Measurements from ENCODE around the gene ADAMTS7. TPM values are rescaled to one million over a fixed set of nuclear protein-coding genes. Genes with fewer than 3 reads are reported as not detected.
"Not testable (repeated sequence)": the region's sequence is repeated elsewhere in the genome, so short reads cannot be mapped to it uniquely, and the experiment has no call there.

ADAMTS7 gene
- total and polyA plus RNA-seq, 7 experiments from 2014 or later: 1.5 TPM; not detected in 6

- POLR2A ChIA-PET: no interaction called here
- Histone ChIP-seq H3K27me3 (ENCODE audit: control insufficient read depth in 2 of 2, insufficient read depth in 2 of 2, low read length in 2 of 2) (no peaks in the 10 kb centered on the region), H3K4me3 (ENCODE audit: low read length) (no peak overlapping the region), H3K9me3 (ENCODE audit: control insufficient read depth in 2 of 3, low read length in 3 of 3) (no peaks in the 10 kb centered on the region), H3K27ac (ENCODE audit: low read depth, low read length) (no peak overlapping the region), H3K36me3 (ENCODE audit: control insufficient read depth in 2 of 3, insufficient read depth in 3 of 3, low read length in 3 of 3) (no peaks in the 10 kb centered on the region), H3K4me1 (ENCODE audit: control insufficient read depth in 2 of 2, insufficient read depth in 2 of 2, low read length in 2 of 2) (peaks cover 15 to 20% of the 10 kb centered on the region in 2 donors)
- Mint-ChIP-seq H3K4me1 (peaks cover 9 to 30% (median 26%) of the 10 kb centered on the region in 7 donors), H3K9me3 (no peaks in the 10 kb centered on the region), H3K4me3 (peak overlapping the region in 1 of 10 donors; percentile 25), H3K27ac (peak overlapping the region in 4 of 9 donors; percentile 45 to 86 (median 62)), H3K27me3 (no peaks in the 10 kb centered on the region), H3K36me3 (no peaks in the 10 kb centered on the region)
- ATAC-seq (no peak), DNase-seq (no peak)
- intact Hi-C loops (cut with micrococcal nuclease): loop anchor here in 1 of 2 donors (2.0 kb wide), 1 partner anchor 51 kb away; no protein-coding TSS in a partner anchor
- CTCF ChIA-PET: no interaction called here
Measured at GRCh38 chr15:78757636-78757905, 53.7 kb downstream of the ADAMTS7 start.

- peaks cover 11 to 15% of the 10 kb centered on the region in 2 donors for H3K4me1 ChIP-seq (ENCODE audit: control insufficient read depth in 2 of 2, insufficient read depth in 2 of 2, low read length in 2 of 2)
- Mint-ChIP-seq H3K27ac (peak overlapping the region in 6 of 9 donors; percentile 45 to 86 (median 58)), H3K4me3 (peak overlapping the region in 1 of 10 donors; percentile 25), H3K4me1 (peaks cover 9 to 26% (median 23%) of the 10 kb centered on the region in 7 donors)
- H3K36me3 ChIP-seq (ENCODE audit: control insufficient read depth in 2 of 3, insufficient read depth in 3 of 3, low read length in 3 of 3); H3K36me3 Mint-ChIP-seq; H3K27ac ChIP-seq (ENCODE audit: low read depth, low read length); POLR2A ChIA-PET; H3K27me3 ChIP-seq (ENCODE audit: control insufficient read depth in 2 of 2, insufficient read depth in 2 of 2, low read length in 2 of 2); H3K9me3 ChIP-seq (ENCODE audit: control insufficient read depth in 2 of 3, low read length in 3 of 3); H3K9me3 Mint-ChIP-seq; H3K4me3 ChIP-seq (ENCODE audit: low read length); H3K27me3 Mint-ChIP-seq: not testable (repeated sequence)
- peak; percentile 25 for ATAC-seq
- intact Hi-C loops (cut with micrococcal nuclease): loop anchor here in 1 of 2 donors (1.0 to 2.0 kb wide), 2 partner anchors 33 to 52 kb away; no protein-coding TSS in a partner anchor
- CTCF ChIA-PET: interaction anchor here (0.6 kb wide), 1 partner anchor 427 kb away, joined by 3 read pairs; no protein-coding TSS in a partner anchor
- peak in 1 of 9 donors; percentile 52 for DNase-seq
Measured at GRCh38 chr15:78756781-78757635, 54.3 kb downstream of the ADAMTS7 start.

GRCh38 chr15:78755900-78756591, 55.2 kb downstream of the ADAMTS7 start:
- not testable (repeated sequence) for H3K27ac Mint-ChIP-seq; H3K4me3 ChIP-seq (ENCODE audit: low read length); H3K9me3 ChIP-seq (ENCODE audit: control insufficient read depth in 2 of 3, low read length in 3 of 3); H3K4me3 Mint-ChIP-seq; H3K36me3 ChIP-seq (ENCODE audit: control insufficient read depth in 2 of 3, insufficient read depth in 3 of 3, low read length in 3 of 3); H3K27me3 Mint-ChIP-seq; H3K36me3 Mint-ChIP-seq; H3K9me3 Mint-ChIP-seq; H3K27me3 ChIP-seq (ENCODE audit: control insufficient read depth in 2 of 2, insufficient read depth in 2 of 2, low read length in 2 of 2); H3K27ac ChIP-seq (ENCODE audit: low read depth, low read length)
- POLR2A ChIA-PET: interaction anchor here (0.6 kb wide), 1 partner anchor 135 kb away, joined by 3 read pairs; no protein-coding TSS in a partner anchor
- intact Hi-C loops (cut with micrococcal nuclease): loop anchor here in 1 of 2 donors (1.0 to 2.0 kb wide), 2 partner anchors 34 to 53 kb away; no protein-coding TSS in a partner anchor
- CTCF ChIA-PET: interaction anchor here (0.6 kb wide), 1 partner anchor 428 kb away, joined by 3 read pairs; no protein-coding TSS in a partner anchor
- H3K4me1 Mint-ChIP-seq: peaks cover 3 to 16% (median 14%) of the 10 kb centered on the region in 7 donors
- DNase-seq (peak in 6 of 9 donors; percentile 26 to 48 (median 44)), ATAC-seq (peak; percentile 55)
- peaks cover 2 to 10% of the 10 kb centered on the region in 2 donors for H3K4me1 ChIP-seq (ENCODE audit: control insufficient read depth in 2 of 2, insufficient read depth in 2 of 2, low read length in 2 of 2)

- H3K4me1 ChIP-seq (ENCODE audit: control insufficient read depth in 2 of 2, insufficient read depth in 2 of 2, low read length in 2 of 2); POLR2A ChIA-PET; DNase-seq; H3K4me3 Mint-ChIP-seq; H3K9me3 Mint-ChIP-seq; H3K36me3 Mint-ChIP-seq; H3K9me3 ChIP-seq (ENCODE audit: control insufficient read depth in 2 of 3, low read length in 3 of 3); H3K27me3 Mint-ChIP-seq; ATAC-seq; H3K4me3 ChIP-seq (ENCODE audit: low read length); H3K27ac ChIP-seq (ENCODE audit: low read depth, low read length); H3K27me3 ChIP-seq (ENCODE audit: control insufficient read depth in 2 of 2, insufficient read depth in 2 of 2, low read length in 2 of 2); H3K36me3 ChIP-seq (ENCODE audit: control insufficient read depth in 2 of 3, insufficient read depth in 3 of 3, low read length in 3 of 3); H3K27ac Mint-ChIP-seq: not testable (repeated sequence)
- intact Hi-C loops (cut with micrococcal nuclease): loop anchor here in 1 of 2 donors (5.0 kb wide), 1 partner anchor 447 kb away; no protein-coding TSS in a partner anchor
- peaks cover 6 to 16% (median 10%) of the 10 kb centered on the region in 7 donors for H3K4me1 Mint-ChIP-seq
- CTCF ChIA-PET: interaction anchor here (0.7 kb wide), 1 partner anchor 58 kb away, joined by 3 read pairs; no protein-coding TSS in a partner anchor
Measured at GRCh38 chr15:78754637-78755280, 56.5 kb downstream of the ADAMTS7 start.

- H3K9me3 Mint-ChIP-seq; H3K4me3 Mint-ChIP-seq; H3K4me3 ChIP-seq (ENCODE audit: low read length); H3K4me1 ChIP-seq (ENCODE audit: control insufficient read depth in 2 of 2, insufficient read depth in 2 of 2, low read length in 2 of 2); H3K27ac ChIP-seq (ENCODE audit: low read depth, low read length); H3K36me3 ChIP-seq (ENCODE audit: control insufficient read depth in 2 of 3, insufficient read depth in 3 of 3, low read length in 3 of 3); POLR2A ChIA-PET; ATAC-seq; H3K9me3 ChIP-seq (ENCODE audit: control insufficient read depth in 2 of 3, low read length in 3 of 3); H3K36me3 Mint-ChIP-seq; H3K27me3 ChIP-seq (ENCODE audit: control insufficient read depth in 2 of 2, insufficient read depth in 2 of 2, low read length in 2 of 2); H3K27ac Mint-ChIP-seq; DNase-seq; H3K27me3 Mint-ChIP-seq: not testable (repeated sequence)
- intact Hi-C loops (cut with micrococcal nuclease): loop anchor here in 1 of 2 donors (5.0 kb wide), 1 partner anchor 447 kb away; no protein-coding TSS in a partner anchor
- CTCF ChIA-PET: interaction anchor here (0.7 kb wide), 1 partner anchor 59 kb away, joined by 3 read pairs; no protein-coding TSS in a partner anchor
- peaks cover 6 to 15% (median 10%) of the 10 kb centered on the region in 7 donors for H3K4me1 Mint-ChIP-seq
Measured at GRCh38 chr15:78753751-78754535, 57.3 kb downstream of the ADAMTS7 start.

GRCh38 chr15:78753359-78753659, 58.0 kb downstream of the ADAMTS7 start:
- H3K4me3 ChIP-seq (ENCODE audit: low read length); H3K27me3 ChIP-seq (ENCODE audit: control insufficient read depth in 2 of 2, insufficient read depth in 2 of 2, low read length in 2 of 2); H3K9me3 Mint-ChIP-seq; H3K4me1 ChIP-seq (ENCODE audit: control insufficient read depth in 2 of 2, insufficient read depth in 2 of 2, low read length in 2 of 2); H3K9me3 ChIP-seq (ENCODE audit: control insufficient read depth in 2 of 3, low read length in 3 of 3); POLR2A ChIA-PET; H3K27ac Mint-ChIP-seq; H3K27me3 Mint-ChIP-seq; H3K36me3 Mint-ChIP-seq; CTCF ChIA-PET; ATAC-seq; H3K36me3 ChIP-seq (ENCODE audit: control insufficient read depth in 2 of 3, insufficient read depth in 3 of 3, low read length in 3 of 3); H3K27ac ChIP-seq (ENCODE audit: low read depth, low read length); DNase-seq; H3K4me3 Mint-ChIP-seq: not testable (repeated sequence)
- H3K4me1 Mint-ChIP-seq: peaks cover 6 to 15% (median 10%) of the 10 kb centered on the region in 7 donors
- intact Hi-C loops (cut with micrococcal nuclease): loop anchor here in 1 of 2 donors (5.0 kb wide), 1 partner anchor 446 kb away; no protein-coding TSS in a partner anchor

All from naive thymus-derived CD4-positive, alpha-beta T cell (primary cell).